Right lobe of liver (tissue), 6 donors: Measurements from ENCODE around the gene OS9. TPM values are rescaled to one million over a fixed set of nuclear protein-coding genes. Genes with fewer than 3 reads are reported as not detected.

Experiments
- ATAC-seq, 4 donors: fragments of 200-7000 bp; cut with Tn5 transposase; one replicate each; pipeline ENCODE4 v1.9.1; 2020; ENCODE audit warnings: mild to moderate bottlenecking in 4 of 4, moderate library complexity in 4 of 4
- DNase-seq, 3 donors: peaks; one replicate each; pipeline ENCODE4 v3.0.0-alpha.2; 2020
- H3K27ac ChIP-seq, 3 donors: fragments of 200-600 bp; one replicate each; pipeline ENCODE4 v1.8.0; 2022
- H3K27me3 ChIP-seq, 2 donors: fragments of 200-600 bp; one replicate each; pipeline ENCODE4 v1.8.0; 2022
- H3K36me3 ChIP-seq, 4 donors: fragments of 200-600 bp; sonication (generic) in 1 of 4; one replicate each; pipeline versions ENCODE4 v1.5.1 to v1.8.0; 2017 to 2022; ENCODE audit warnings: control low read depth in 1 of 4
- H3K4me1 ChIP-seq, 4 donors: fragments of 200-600 bp; sonication (generic) in 1 of 4; one replicate each; pipeline versions ENCODE4 v1.5.1 to v1.8.0; 2017 to 2022; ENCODE audit warnings: control low read depth in 1 of 4
- H3K4me3 ChIP-seq, 3 donors: fragments of 200-600 bp; one replicate each; pipeline ENCODE4 v1.8.0; 2022
- H3K9me3 ChIP-seq, 4 donors: fragments of 200-600 bp; sonication (generic) in 1 of 4; one replicate each; pipeline versions ENCODE4 v1.5.1 to v1.8.0; 2017 to 2022; ENCODE audit warnings: control low read depth in 1 of 4
- POLR2A ChIP-seq: fragments of 450-650 bp; IDR thresholded peaks from one replicate; pipeline ENCODE4 v1.6.1; 2017; ENCODE audit warnings: antibody characterized with exemption, mild to moderate bottlenecking
- WGBS: methylation state at CpG from one replicate; pipeline ENCODE4 v1.1.6; 2018; ENCODE audit warnings: low coverage, low lambda C conversion rate; ENCODE audit not compliant: insufficient coverage; ENCODE audit errors: missing lambda C conversion rate; 5-methylcytosine and 5-hydroxymethylcytosine counted together
- intact Hi-C, 2 donors: fragments of 100-400 bp; cut with DNase I; formaldehyde crosslinking; loops; one replicate each; pipeline versions ENCODE4 v1.11.2 to v1.14.1; 2022
- total RNA-seq, 6 experiments: library from RNA; depleted of rRNA in 2 of 6; stranded (reverse); fragments of >200 nt in 2 of 6; fragmentation: NEBNext Ultra II Directional in 3 of 6; extraction: Animal tissue kit (Norgen Biotek cat#: 25700) in 3 of 6; gene quantifications; one replicate each; pipeline versions ENCODE4 v1.1.0 to v1.2.4, GENCODE V29; 2016 to 2023
- TF ChIP-seq, protein P1 (sequence below), 4 donors: fragments of 200-600 bp in 3 of 4; fragments of 450-650 bp in 1 of 4; IDR thresholded peaks; one replicate each; pipeline versions ENCODE4 v1.5.1 to v1.8.0; 2016 to 2022; ENCODE audit warnings: antibody characterized with exemption in 4 of 4, mild to moderate bottlenecking in 2 of 4
- donor health status: DM: no; HTN: yes; CAD: no.
- donor health status: DM: no; HTN: no; CAD: no.
- donor health status: DM: no; HTN: no; CAD: no.
- donor health status: DM: no; HTN: yes; CAD: no.
- donor health status: DM: no; HTN: yes; CAD: no.

OS9 gene
- total RNA-seq, 6 experiments from 2014 or later: 179 to 245 (median 210) TPM

DNA sequence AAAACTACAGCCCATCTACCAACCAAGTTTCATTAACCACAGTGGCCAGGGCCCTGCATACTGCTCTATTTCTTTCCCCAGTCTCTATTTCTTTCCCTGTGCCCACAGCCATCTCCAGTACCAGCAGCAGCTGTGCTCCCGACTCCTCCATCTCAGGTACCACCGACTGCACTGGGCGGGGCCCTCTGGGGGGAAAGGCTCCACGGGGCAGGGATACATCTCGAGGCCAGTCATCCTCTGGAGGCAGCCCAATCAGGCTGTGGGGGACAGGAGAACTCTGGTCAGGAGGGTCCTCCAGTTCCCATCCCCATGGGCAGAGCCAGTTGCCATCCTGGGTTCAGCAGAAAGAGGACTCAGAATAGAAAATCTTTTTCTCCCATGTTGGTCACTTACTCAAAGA is 55.1 kb downstream of the OS9 start:
- WGBS: 100% methylated on average over 5 of the region's 5 CpGs
- H3K36me3 ChIP-seq: peaks cover 0 to 25% (median 13%) of the 10 kb centered on the region in 4 donors
- H3K4me1 ChIP-seq: peaks cover 0 to 12% (median 3%) of the 10 kb centered on the region in 4 donors
- H3K4me3 ChIP-seq: no peak overlapping the region
- TF ChIP-seq POLR2A: no peak
- TF ChIP-seq, protein P1, sequence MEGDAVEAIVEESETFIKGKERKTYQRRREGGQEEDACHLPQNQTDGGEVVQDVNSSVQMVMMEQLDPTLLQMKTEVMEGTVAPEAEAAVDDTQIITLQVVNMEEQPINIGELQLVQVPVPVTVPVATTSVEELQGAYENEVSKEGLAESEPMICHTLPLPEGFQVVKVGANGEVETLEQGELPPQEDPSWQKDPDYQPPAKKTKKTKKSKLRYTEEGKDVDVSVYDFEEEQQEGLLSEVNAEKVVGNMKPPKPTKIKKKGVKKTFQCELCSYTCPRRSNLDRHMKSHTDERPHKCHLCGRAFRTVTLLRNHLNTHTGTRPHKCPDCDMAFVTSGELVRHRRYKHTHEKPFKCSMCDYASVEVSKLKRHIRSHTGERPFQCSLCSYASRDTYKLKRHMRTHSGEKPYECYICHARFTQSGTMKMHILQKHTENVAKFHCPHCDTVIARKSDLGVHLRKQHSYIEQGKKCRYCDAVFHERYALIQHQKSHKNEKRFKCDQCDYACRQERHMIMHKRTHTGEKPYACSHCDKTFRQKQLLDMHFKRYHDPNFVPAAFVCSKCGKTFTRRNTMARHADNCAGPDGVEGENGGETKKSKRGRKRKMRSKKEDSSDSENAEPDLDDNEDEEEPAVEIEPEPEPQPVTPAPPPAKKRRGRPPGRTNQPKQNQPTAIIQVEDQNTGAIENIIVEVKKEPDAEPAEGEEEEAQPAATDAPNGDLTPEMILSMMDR (IDR thresholded peaks at IDR 0.05): no peak
- no peaks in the 10 kb centered on the region for H3K9me3 ChIP-seq
- intact Hi-C loops: no loop called here
- ATAC-seq (no peak), DNase-seq (no peak)
- no peaks in the 10 kb centered on the region for H3K27me3 ChIP-seq
- no peak overlapping the region for H3K27ac ChIP-seq

DNA sequence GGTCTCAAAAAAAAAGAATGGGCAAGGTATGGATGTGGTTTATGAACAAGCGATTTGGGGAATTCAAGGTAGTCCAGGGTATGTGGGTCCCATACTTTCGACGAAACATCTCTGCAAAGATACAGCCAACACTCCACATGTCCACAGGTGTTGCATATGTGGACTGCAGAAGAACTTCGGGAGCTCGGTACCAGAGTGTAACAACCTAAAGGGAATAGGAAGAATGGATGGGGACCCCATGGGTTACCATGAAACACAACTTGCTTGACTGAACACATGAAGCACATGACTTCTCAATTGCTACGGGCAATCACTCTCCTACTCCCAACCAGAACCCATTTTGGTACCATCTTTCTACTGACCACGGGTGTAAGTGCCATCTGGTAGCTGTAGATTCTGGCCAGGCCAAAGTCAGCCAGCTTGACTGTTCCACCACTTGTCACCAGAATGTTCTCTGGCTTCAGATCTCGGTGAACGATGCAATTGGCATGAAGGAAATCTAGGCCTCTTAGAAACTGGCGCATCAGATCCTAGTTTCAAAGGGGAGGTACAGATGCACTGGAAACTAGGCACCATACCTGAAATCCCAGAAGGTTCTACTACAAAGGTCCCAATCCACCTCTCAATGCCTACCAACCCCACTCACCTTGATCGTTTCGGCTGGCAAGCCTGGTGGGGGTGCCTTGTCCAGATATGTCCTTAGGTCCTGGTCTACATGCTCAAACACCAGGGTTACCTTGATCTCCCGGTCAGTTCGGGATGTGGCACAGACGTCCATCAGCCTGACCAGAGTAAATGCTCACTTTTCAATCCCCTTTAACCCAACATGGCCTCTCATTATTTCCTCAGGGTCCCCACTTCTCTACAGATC is 56.9 kb downstream of the OS9 start:
- 92% methylated on average over 8 of the region's 15 CpGs for WGBS
- Histone ChIP-seq H3K36me3 (peaks cover 0 to 25% (median 13%) of the 10 kb centered on the region in 4 donors), H3K27me3 (no peaks in the 10 kb centered on the region), H3K4me3 (peak overlapping the region; percentile 72 to 92 (median 90)), H3K27ac (no peak overlapping the region), H3K4me1 (peaks cover 0 to 10% (median 3%) of the 10 kb centered on the region in 4 donors), H3K9me3 (no peaks in the 10 kb centered on the region)
- intact Hi-C loops: no loop called here
- DNase-seq (no peak), ATAC-seq (no peak)
- TF ChIP-seq POLR2A: no peak
- TF ChIP-seq, protein P1 (IDR thresholded peaks at IDR 0.05): no peak

DNA sequence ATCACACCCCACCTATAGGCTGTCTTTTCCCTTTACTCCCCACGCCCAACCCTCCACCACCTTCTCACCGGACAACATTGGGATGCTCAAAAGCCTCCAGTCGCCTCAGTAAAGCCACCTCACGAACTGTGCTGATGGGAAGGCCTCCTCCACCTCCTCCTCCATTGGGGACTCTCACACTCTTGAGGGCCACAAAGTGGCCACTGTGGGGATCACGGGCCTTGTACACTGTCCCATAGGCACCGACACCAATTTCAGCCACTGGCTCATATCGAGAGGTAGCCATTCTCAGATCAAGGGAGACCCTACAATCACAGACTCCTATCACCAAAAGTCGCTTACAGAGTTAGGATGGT is 57.5 kb downstream of the OS9 start:
- H3K9me3 ChIP-seq: no peaks in the 10 kb centered on the region
- peak overlapping the region; percentile 72 to 92 (median 90) for H3K4me3 ChIP-seq
- H3K27me3 ChIP-seq: no peaks in the 10 kb centered on the region
- H3K36me3 ChIP-seq: peaks cover 0 to 25% (median 13%) of the 10 kb centered on the region in 4 donors
- intact Hi-C loops: no loop called here
- peaks cover 0 to 11% (median 3%) of the 10 kb centered on the region in 4 donors for H3K4me1 ChIP-seq
- no peak for DNase-seq
- no peak for ATAC-seq
- TF ChIP-seq POLR2A: no peak
- TF ChIP-seq, protein P1 (IDR thresholded peaks at IDR 0.05): no peak
- 21% methylated on average over 7 of the region's 8 CpGs for WGBS
- H3K27ac ChIP-seq: peak overlapping the region; percentile 47 to 92 (median 71)

DNA sequence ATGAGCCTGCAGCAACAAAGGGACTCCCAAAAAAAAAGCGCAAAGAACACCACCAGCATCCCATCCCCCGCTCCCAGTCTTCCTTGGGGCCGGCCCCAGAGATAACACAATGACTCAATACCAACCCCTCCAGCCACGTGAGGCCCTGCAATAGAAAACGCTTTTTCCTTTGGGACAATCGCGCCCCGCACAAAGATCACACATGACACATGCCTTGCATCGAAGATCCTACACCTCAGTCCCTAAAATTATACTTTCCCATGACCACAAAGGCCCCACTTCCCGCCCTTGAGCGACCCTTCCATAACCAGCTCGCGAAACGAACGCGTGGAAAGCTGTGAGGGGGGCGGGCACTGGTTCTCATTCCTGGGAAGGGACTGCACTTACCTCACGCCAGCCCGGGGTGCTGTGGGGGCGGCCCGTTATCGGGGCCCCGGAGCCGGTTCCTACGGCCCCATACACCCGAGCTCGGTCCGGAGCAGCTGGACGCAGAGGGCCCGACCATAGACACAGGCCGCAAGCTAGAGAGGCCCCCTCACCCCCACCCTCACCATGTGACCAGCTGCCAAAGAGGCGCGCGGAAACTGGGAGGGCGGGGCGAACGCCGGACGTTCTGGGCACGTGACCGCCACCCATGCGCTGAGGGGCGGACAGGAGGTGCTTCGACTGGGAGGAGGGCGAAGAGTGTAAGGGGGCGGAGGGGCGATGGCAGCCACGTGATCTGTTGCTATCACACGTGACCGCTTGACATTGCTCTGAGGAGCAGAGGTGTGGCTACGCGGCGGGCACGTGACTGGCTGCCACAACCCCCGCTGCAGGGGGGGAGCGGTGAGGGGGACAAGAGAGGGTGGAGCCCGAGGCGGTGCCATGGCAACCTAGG is 58.1 kb downstream of the OS9 start, which contains the start of gene CDK4:
Gene CDK4 (minus strand): TSS at position 523 of the 880 bp plus-strand sequence. CDS start 593 bp downstream, outside the sequence.
- Histone ChIP-seq H3K27ac (peak within 1 kb of the TSS; percentile 47 to 92 (median 71)), H3K36me3 (peaks cover 0 to 22% (median 10%) of the 10 kb centered on the region in 4 donors), H3K4me1 (peaks cover 0 to 15% (median 3%) of the 10 kb centered on the region in 4 donors), H3K4me3 (peak within 1 kb of the TSS; percentile 72 to 92 (median 90)), H3K9me3 (no peaks in the 10 kb centered on the region), H3K27me3 (no peaks in the 10 kb centered on the region)
- ATAC-seq: peak; percentile 86 to 91 (median 90)
- WGBS: 0% methylated on average over 16 of the region's 58 CpGs
- peak; percentile 99 to 100 (median 99) for DNase-seq
- TF ChIP-seq, protein P1 (IDR thresholded peaks at IDR 0.05): no peak
- peak; percentile 89 for TF ChIP-seq POLR2A
- intact Hi-C loops: no loop called here
